Activated naive CD4-positive, alpha-beta T cell treated with anti-CD3 and anti-CD28 coated beads, Interleukin-2, amount 50 U/mL, for 24 hours (primary cell): ENCODE data around the gene SNED1.

ENCODE experiments used
- H3K27ac Mint-ChIP-seq: one replicate; pipeline ENCODE4 v1.8.0; 2021; ENCODE audit warnings: mild to moderate bottlenecking, mixed read lengths
- H3K27me3 Mint-ChIP-seq: one replicate; pipeline ENCODE4 v1.8.0; 2021; ENCODE audit warnings: mixed read lengths
- H3K36me3 Mint-ChIP-seq: one replicate; pipeline ENCODE4 v1.8.0; 2021; ENCODE audit warnings: mixed read lengths
- H3K4me1 Mint-ChIP-seq: one replicate; pipeline ENCODE4 v1.8.0; 2021; ENCODE audit warnings: mixed read lengths
- H3K4me3 Mint-ChIP-seq: one replicate; pipeline ENCODE4 v1.8.0; 2021; ENCODE audit warnings: mild to moderate bottlenecking, mixed read lengths
- H3K9me3 Mint-ChIP-seq: one replicate; pipeline ENCODE4 v1.8.0; 2021; ENCODE audit warnings: mixed read lengths

SNED1 gene

GRCh38 chr2:241126771-241127202 lies 128.4 kb downstream of the SNED1 start:
- no peak overlapping the region for H3K4me3 Mint-ChIP-seq
- peaks cover 12% of the 10 kb centered on the region for H3K4me1 Mint-ChIP-seq
- H3K27me3 Mint-ChIP-seq, result no peaks in the 10 kb centered on the region
- H3K36me3 Mint-ChIP-seq, result peaks cover 4% of the 10 kb centered on the region
- no peaks in the 10 kb centered on the region for H3K9me3 Mint-ChIP-seq
- H3K27ac Mint-ChIP-seq, result no peak overlapping the region

- Mint-ChIP-seq H3K4me1 (peaks cover 12% of the 10 kb centered on the region), H3K9me3 (no peaks in the 10 kb centered on the region), H3K27ac (peak overlapping the region; percentile 84), H3K36me3 (peaks cover 4% of the 10 kb centered on the region), H3K27me3 (no peaks in the 10 kb centered on the region), H3K4me3 (no peak overlapping the region)
Measured at GRCh38 chr2:241128266-241128665, 129.8 kb downstream of the SNED1 start.

- H3K4me1 Mint-ChIP-seq, result peaks cover 12% of the 10 kb centered on the region
- H3K9me3 Mint-ChIP-seq, result no peaks in the 10 kb centered on the region
- peaks cover 4% of the 10 kb centered on the region for H3K36me3 Mint-ChIP-seq
- H3K4me3 Mint-ChIP-seq, result no peak overlapping the region
- no peak overlapping the region for H3K27ac Mint-ChIP-seq
- H3K27me3 Mint-ChIP-seq, result no peaks in the 10 kb centered on the region
Measured at GRCh38 chr2:241129086-241129871, 130.9 kb downstream of the SNED1 start.

DNA sequence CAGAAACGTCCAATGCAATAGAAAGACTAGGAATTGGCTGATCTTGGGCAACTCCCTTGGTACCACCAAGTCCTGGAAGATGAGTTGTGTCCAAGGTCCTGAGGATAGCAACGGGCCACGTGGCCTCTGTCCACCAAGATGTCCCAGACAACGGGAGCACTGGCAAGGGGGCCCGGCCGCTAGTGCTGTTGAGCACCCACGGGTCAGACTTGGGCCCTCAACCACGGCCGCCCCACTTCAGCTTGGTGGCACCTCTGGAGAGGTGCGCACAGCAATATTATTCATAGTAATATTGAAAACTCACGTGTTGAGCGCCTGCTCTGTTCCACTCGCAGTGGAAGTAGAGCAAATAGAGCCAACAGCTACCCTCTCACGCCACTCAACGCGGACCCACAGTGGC lies 131.9 kb downstream of the SNED1 start:
- Mint-ChIP-seq H3K4me1 (peaks cover 12% of the 10 kb centered on the region), H3K36me3 (peaks cover 4% of the 10 kb centered on the region), H3K27me3 (no peaks in the 10 kb centered on the region), H3K27ac (no peak overlapping the region), H3K9me3 (no peaks in the 10 kb centered on the region), H3K4me3 (no peak overlapping the region)

- H3K4me1 Mint-ChIP-seq, result peaks cover 12% of the 10 kb centered on the region
Measured at GRCh38 chr2:241131531-241131930, 133.1 kb downstream of the SNED1 start.

DNA sequence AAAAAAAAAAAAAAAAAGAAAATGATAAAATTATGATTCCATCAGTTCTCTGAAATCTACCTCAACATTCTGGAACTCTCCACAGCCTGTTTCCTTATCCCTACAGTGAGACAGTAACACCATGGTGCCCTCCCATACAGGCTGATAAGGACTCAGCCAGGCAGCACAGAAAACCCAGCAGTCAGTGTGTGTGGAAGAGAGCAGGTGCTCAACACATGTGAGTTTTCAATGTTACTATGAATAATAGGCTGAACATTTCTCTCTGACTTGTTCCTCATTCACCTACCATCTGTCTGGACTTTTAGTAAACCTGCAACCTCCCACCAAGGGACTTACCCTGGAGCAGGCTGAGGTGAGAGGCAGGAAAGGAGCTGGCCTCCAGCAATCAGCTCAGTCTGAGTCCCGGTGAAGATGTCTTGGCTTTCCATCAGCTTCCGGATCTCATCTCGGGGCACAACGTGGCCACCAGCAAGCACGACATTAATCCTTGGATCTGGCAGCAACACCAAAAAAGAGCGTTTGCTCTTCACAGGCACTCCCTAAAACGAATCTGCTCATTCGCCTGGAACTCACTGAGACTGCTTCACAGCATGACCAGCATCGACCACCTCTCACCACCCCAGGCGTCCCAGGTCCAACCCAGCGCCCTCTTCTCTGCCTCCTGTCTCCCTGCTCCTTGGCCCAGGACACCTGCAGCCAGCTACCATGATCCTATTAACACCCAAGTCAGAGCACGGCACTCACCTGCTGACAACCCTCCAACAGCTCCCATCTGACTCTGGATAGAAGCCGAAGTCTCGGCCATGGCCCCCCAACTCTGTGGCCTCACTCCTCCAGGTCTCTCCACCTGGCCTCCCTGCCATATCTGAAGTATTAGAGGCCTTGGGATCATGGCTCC lies 134.4 kb downstream of the SNED1 start:
- Mint-ChIP-seq H3K9me3 (no peaks in the 10 kb centered on the region), H3K4me3 (no peak overlapping the region), H3K27me3 (no peaks in the 10 kb centered on the region), H3K36me3 (peaks cover 4% of the 10 kb centered on the region), H3K27ac (no peak overlapping the region), H3K4me1 (peaks cover 6% of the 10 kb centered on the region)

More at GRCh38 chr2:241131531-241131930, 133.1 kb downstream of the SNED1 start:
- H3K36me3 Mint-ChIP-seq, result peaks cover 4% of the 10 kb centered on the region
- H3K27me3 Mint-ChIP-seq, result no peaks in the 10 kb centered on the region
- no peak overlapping the region for H3K4me3 Mint-ChIP-seq
- no peak overlapping the region for H3K27ac Mint-ChIP-seq
- no peaks in the 10 kb centered on the region for H3K9me3 Mint-ChIP-seq

DNA sequence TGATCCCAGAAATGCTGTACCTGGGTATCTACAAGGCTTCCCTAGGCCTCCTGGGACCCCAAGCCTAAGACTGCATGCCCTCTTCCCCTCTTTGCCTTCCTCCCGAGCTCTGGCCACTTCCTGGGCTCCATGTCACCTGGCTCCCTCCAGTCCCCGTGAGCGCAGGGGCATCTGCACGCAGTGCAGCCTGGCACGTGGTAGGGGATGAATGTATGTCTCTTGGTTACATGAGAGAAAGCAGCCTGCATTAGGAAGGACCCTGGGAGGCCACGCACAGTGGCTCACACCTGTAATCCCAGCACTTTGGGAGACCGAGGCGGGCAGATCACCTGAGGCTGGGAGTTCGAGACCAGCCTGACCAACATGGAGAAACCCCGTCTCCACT lies 135.0 kb downstream of the SNED1 start:
- Mint-ChIP-seq H3K27me3 (no peaks in the 10 kb centered on the region), H3K4me3 (no peak overlapping the region), H3K4me1 (no peaks in the 10 kb centered on the region), H3K36me3 (peaks cover 4% of the 10 kb centered on the region), H3K27ac (no peak overlapping the region), H3K9me3 (no peaks in the 10 kb centered on the region)

DNA sequence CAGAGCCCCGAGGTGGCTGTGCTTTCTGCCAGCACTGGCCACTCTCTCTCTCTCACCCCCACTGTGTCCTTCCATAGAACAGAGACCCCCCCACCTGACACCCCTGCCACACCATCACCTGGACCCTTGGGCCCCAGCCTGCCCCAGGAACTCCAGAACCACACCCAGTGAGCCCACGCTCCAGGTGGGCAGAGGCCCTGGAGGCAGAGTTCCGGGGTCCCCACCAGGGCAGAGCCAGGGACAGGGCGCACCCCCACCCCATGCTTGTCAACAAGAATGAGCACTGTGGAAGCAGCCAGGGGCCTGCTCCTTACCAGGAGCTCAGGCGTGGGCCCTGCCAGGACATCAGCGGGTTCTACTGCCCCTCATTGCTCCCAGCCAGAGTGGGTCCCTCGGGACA lies 136.3 kb downstream of the SNED1 start:
- no peaks in the 10 kb centered on the region for H3K27me3 Mint-ChIP-seq
- H3K9me3 Mint-ChIP-seq, result no peaks in the 10 kb centered on the region
- H3K27ac Mint-ChIP-seq, result no peak overlapping the region
- no peak overlapping the region for H3K4me3 Mint-ChIP-seq
- no peaks in the 10 kb centered on the region for H3K4me1 Mint-ChIP-seq
- H3K36me3 Mint-ChIP-seq, result peaks cover 4% of the 10 kb centered on the region

DNA sequence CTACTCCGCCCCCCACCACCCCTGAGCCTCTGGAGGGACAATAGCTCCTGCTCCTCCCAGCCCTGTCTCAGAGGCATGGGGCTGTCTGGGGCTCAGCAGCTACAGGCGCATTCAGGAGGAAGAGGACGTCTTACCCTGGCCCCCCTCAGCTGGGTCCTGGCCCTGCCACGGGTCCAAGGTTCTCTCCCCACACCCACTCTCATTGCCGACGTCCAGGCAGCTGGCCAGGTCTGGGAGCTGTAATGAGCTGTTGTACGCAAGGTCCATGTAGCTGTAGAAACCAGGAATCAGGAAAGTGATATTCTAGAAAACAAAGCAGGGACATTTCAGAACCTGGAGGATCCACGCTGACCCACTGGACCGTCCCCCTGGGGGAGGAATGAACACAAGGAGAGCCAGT lies 137.3 kb downstream of the SNED1 start:
- H3K9me3 Mint-ChIP-seq, result no peaks in the 10 kb centered on the region
- peaks cover 4% of the 10 kb centered on the region for H3K36me3 Mint-ChIP-seq
- no peaks in the 10 kb centered on the region for H3K27me3 Mint-ChIP-seq
- no peaks in the 10 kb centered on the region for H3K4me1 Mint-ChIP-seq
- no peak overlapping the region for H3K27ac Mint-ChIP-seq
- no peak overlapping the region for H3K4me3 Mint-ChIP-seq

DNA sequence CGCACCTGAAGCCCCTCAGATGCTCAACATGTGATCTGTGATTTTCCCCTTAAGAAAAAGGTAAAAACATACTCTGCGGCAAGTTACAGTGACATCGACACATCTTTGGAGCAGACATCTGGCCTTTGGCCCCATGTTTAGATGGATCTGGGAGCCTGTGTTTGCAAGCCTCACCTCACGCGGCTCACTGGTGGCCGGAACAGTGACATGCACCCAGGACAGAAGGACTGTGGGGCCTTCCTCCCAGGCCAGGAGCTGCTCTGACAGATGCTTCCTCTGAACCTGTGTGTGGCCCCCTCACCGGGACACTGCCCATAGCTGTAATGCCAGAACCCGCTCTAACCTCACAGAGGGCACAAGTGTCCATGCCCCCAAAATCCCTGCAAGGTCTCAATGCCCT lies 137.8 kb downstream of the SNED1 start:
- Mint-ChIP-seq H3K27me3 (no peaks in the 10 kb centered on the region), H3K9me3 (no peaks in the 10 kb centered on the region), H3K36me3 (peaks cover 3% of the 10 kb centered on the region), H3K27ac (no peak overlapping the region), H3K4me1 (no peaks in the 10 kb centered on the region), H3K4me3 (no peak overlapping the region)

GRCh38 chr2:241136661-241137260 lies 138.3 kb downstream of the SNED1 start:
- Mint-ChIP-seq H3K4me1 (no peaks in the 10 kb centered on the region), H3K9me3 (no peaks in the 10 kb centered on the region), H3K27me3 (no peaks in the 10 kb centered on the region), H3K27ac (no peak overlapping the region), H3K36me3 (peaks cover 3% of the 10 kb centered on the region), H3K4me3 (no peak overlapping the region)

GRCh38 chr2:241137276-241138190 lies 139.1 kb downstream of the SNED1 start:
- Mint-ChIP-seq H3K9me3 (no peaks in the 10 kb centered on the region), H3K36me3 (peaks cover 6% of the 10 kb centered on the region), H3K27me3 (no peaks in the 10 kb centered on the region), H3K27ac (no peak overlapping the region), H3K4me3 (no peak overlapping the region), H3K4me1 (no peaks in the 10 kb centered on the region)

- H3K27me3 Mint-ChIP-seq, result no peaks in the 10 kb centered on the region
- peaks cover 6% of the 10 kb centered on the region for H3K36me3 Mint-ChIP-seq
- H3K27ac Mint-ChIP-seq, result no peak overlapping the region
- H3K4me3 Mint-ChIP-seq, result no peak overlapping the region
- H3K9me3 Mint-ChIP-seq, result no peaks in the 10 kb centered on the region
- H3K4me1 Mint-ChIP-seq, result no peaks in the 10 kb centered on the region
Measured at GRCh38 chr2:241138471-241138870, 140.1 kb downstream of the SNED1 start.

DNA sequence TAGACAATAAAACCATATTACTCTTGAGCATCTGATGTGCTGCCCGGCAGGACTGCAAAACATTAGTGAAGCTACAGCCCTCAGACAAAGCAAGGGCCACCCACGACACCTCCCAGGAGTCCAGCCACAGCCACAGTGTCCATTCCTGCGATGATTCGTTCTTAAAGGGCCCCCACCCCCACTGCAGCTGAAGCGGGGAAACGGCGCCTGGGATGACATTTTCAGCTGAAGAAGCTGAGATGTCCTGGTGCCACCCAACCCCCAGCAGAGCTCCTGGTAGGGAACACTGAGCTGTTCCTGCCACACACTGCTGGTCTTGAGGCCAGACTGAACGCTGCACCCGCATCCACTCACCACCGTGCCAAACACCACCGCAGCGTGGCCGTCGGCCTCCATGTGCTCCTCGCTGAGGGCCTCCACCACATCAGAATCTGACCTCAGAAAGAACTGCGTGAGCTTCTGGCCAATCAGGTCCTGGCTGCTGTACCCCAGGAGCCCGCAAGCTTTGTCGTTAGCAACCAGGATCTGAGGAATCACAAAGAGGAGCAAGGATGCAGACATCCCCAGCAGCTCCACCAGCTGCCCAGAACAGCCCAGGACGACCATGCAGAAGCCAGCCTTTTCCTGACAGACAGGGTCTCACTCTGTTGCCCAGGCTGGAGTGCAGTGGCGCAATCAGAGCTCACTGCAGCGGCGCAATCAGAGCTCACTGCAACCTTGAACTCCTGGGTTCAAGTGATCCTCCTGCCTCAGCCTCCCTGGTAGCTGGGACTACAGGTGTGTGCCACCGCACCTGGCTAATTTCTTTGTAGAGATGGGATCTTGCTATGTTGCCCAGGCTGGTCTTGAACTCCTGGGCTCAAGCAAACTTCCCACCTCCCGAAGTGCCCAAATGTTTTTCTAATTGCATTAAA lies 141.4 kb downstream of the SNED1 start:
- Mint-ChIP-seq H3K27ac (no peak overlapping the region), H3K9me3 (no peaks in the 10 kb centered on the region), H3K27me3 (no peaks in the 10 kb centered on the region), H3K4me1 (no peaks in the 10 kb centered on the region), H3K4me3 (no peak overlapping the region), H3K36me3 (peaks cover 6% of the 10 kb centered on the region)
